CD4-positive, alpha-beta T cell (primary cell): Measurements from ENCODE around the gene VASN. TPM values are rescaled to one million over a fixed set of nuclear protein-coding genes. Genes with fewer than 3 reads are reported as not detected.

Source experiments
- ATAC-seq: fragments of 200-7000 bp; cut with Tn5 transposase; one replicate; pipeline ENCODE4 v1.10.0; 2022; ENCODE audit warnings: mild to moderate bottlenecking; ENCODE audit not compliant: poor library complexity
- CTCF ChIA-PET: fragments of 350-600 bp; sonication (Branson Sonifier 250); formaldehyde crosslinking; loops from one replicate; lab custom pipeline; 2021; ENCODE audit warnings: antibody characterized with exemption, inconsistent platforms; lab: Charles Lee
- POLR2A ChIA-PET: fragments of 350-600 bp; sonication (Branson Sonifier 250); formaldehyde crosslinking; loops from one replicate; lab custom pipeline; 2021; ENCODE audit warnings: antibody characterized with exemption, inconsistent platforms; lab: Charles Lee
- DNase-seq, 14 experiments: peaks; one replicate each; pipeline ENCODE4 v3.0.0-alpha.2; 2013 to 2020; ENCODE audit warnings: mixed read lengths in 2 of 14
- H3K27ac ChIP-seq, 2 donors: one replicate each; pipeline versions ENCODE4 v1.5.1 to v1.7.0; 2013; ENCODE audit warnings: low read length in 2 of 2, low read depth in 1 of 2, mild to moderate bottlenecking in 1 of 2
- H3K27me3 ChIP-seq, 2 experiments: 1 replicate in 1 of 2; 2 replicates in 1 of 2; pipeline versions ENCODE4 v1.6.1 to v1.7.0; 2013; ENCODE audit warnings: low read length in 2 of 2, control low read depth in 1 of 2, mild to moderate bottlenecking in 1 of 2, moderate library complexity in 1 of 2; ENCODE audit not compliant: insufficient read depth in 2 of 2, control insufficient read depth in 1 of 2
- H3K36me3 ChIP-seq: one replicate; pipeline ENCODE4 v1.6.1; 2013; ENCODE audit warnings: low read length, control low read depth; ENCODE audit not compliant: insufficient read depth
- H3K4me1 ChIP-seq: one replicate; pipeline ENCODE4 v1.6.1; 2013; ENCODE audit warnings: low read length, control low read depth; ENCODE audit not compliant: insufficient read depth
- H3K4me3 ChIP-seq: one replicate; pipeline ENCODE4 v1.5.1; 2013; ENCODE audit warnings: mild to moderate bottlenecking, low read length, moderate library complexity
- H3K9me3 ChIP-seq, 2 experiments: 1 replicate in 1 of 2; 2 replicates in 1 of 2; pipeline versions ENCODE4 v1.6.1 to v1.7.0; 2013; ENCODE audit warnings: low read length in 2 of 2, mild to moderate bottlenecking in 2 of 2, control low read depth in 1 of 2, moderate library complexity in 1 of 2; ENCODE audit not compliant: control insufficient read depth in 1 of 2, insufficient read depth in 1 of 2
- H3K27ac Mint-ChIP-seq: one replicate; pipeline ENCODE4 v1.8.0; 2020; ENCODE audit warnings: mixed read lengths
- H3K27me3 Mint-ChIP-seq: one replicate; pipeline ENCODE4 v1.8.0; 2021; ENCODE audit warnings: mixed read lengths
- H3K36me3 Mint-ChIP-seq: one replicate; pipeline ENCODE4 v1.8.0; 2021; ENCODE audit warnings: low read depth, mixed read lengths
- H3K4me1 Mint-ChIP-seq: one replicate; pipeline ENCODE4 v1.8.0; 2021; ENCODE audit warnings: low read depth, mixed read lengths
- H3K4me3 Mint-ChIP-seq: one replicate; pipeline ENCODE4 v1.8.0; 2020; ENCODE audit warnings: mild to moderate bottlenecking, mixed read lengths
- H3K9me3 Mint-ChIP-seq: one replicate; pipeline ENCODE4 v1.8.0; 2020; ENCODE audit warnings: mixed read lengths
- intact Hi-C, 2 experiments: fragments of 100-400 bp; cut with DNase I in 1 of 2; cut with micrococcal nuclease in 1 of 2; formaldehyde crosslinking; loops; one replicate each; pipeline versions ENCODE4 v1.15.1 to v1.9.0; 2023 to 2025; cut with DNase I, micrococcal nuclease
- total RNA-seq, 174 experiments: library from RNA in 2 of 174; stranded (reverse) in 2 of 174; gene quantifications; one replicate each; pipeline ENCODE4 v1.2.3 and lab custom pipeline; 2021 to 2026
- TF ChIP-seq, protein P1 (sequence below): fragments of 200-600 bp; IDR thresholded peaks from one replicate; pipeline ENCODE4 v1.8.0; 2022; ENCODE audit warnings: antibody characterized with exemption, mild to moderate bottlenecking

The VASN gene
- total RNA-seq, 2 experiments from 2014 or later: 0.70 to 0.77 TPM

DNA sequence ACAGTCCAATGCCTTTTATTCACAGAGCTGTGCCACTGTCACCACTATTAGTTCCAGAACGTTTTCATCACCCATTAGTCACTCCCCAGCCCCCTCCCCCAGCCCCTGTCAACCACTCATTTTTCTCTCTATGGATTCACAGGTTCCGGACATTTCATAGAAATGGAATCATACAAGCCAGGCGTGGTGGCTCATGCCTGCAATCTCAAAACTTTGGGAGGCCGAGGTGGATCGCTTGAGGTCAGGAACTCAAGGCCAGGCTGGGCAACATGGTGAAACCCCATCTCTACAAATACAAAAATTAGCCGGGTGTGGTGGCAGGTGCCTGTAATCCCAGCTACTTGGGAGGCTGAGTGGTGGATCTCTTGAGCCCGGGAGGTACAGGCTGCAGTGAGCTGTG is 19.8 kb upstream of the VASN start:
- Histone ChIP-seq H3K27ac (no peak overlapping the region), H3K9me3 (no peaks in the 10 kb centered on the region), H3K36me3 (peaks cover 23% of the 10 kb centered on the region), H3K27me3 (no peaks in the 10 kb centered on the region), H3K4me3 (no peak overlapping the region), H3K4me1 (peaks cover 38% of the 10 kb centered on the region)
- ATAC-seq: no peak
- intact Hi-C loops: loop anchor here in 1 of 2 experiments (1.0 to 10.0 kb wide), 5 partner anchors 19 to 263 kb away; partner anchors contain the start of genes CORO7, TFAP4, UBALD1 and VASN
- ChIA-PET CTCF (interaction anchor here (2.0 kb wide), 1 partner anchor 51 kb away, joined by 10 read pairs; no protein-coding TSS in a partner anchor), POLR2A (interaction anchor here (0.6 to 2.1 kb wide), 3 partner anchors 46 to 233 kb away, joined by 3 to 9 read pairs (median 3); no protein-coding TSS in a partner anchor)
- H3K36me3 Mint-ChIP-seq: peaks cover 30% of the 10 kb centered on the region
- no peak for DNase-seq
- H3K27ac Mint-ChIP-seq: peak overlapping the region; percentile 94
- H3K9me3 Mint-ChIP-seq: no peaks in the 10 kb centered on the region
- H3K4me3 Mint-ChIP-seq: peak overlapping the region; percentile 98
- TF ChIP-seq, protein P1, sequence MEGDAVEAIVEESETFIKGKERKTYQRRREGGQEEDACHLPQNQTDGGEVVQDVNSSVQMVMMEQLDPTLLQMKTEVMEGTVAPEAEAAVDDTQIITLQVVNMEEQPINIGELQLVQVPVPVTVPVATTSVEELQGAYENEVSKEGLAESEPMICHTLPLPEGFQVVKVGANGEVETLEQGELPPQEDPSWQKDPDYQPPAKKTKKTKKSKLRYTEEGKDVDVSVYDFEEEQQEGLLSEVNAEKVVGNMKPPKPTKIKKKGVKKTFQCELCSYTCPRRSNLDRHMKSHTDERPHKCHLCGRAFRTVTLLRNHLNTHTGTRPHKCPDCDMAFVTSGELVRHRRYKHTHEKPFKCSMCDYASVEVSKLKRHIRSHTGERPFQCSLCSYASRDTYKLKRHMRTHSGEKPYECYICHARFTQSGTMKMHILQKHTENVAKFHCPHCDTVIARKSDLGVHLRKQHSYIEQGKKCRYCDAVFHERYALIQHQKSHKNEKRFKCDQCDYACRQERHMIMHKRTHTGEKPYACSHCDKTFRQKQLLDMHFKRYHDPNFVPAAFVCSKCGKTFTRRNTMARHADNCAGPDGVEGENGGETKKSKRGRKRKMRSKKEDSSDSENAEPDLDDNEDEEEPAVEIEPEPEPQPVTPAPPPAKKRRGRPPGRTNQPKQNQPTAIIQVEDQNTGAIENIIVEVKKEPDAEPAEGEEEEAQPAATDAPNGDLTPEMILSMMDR: no peak
- H3K4me1 Mint-ChIP-seq: peaks cover 23% of the 10 kb centered on the region
- H3K27me3 Mint-ChIP-seq: no peaks in the 10 kb centered on the region

DNA sequence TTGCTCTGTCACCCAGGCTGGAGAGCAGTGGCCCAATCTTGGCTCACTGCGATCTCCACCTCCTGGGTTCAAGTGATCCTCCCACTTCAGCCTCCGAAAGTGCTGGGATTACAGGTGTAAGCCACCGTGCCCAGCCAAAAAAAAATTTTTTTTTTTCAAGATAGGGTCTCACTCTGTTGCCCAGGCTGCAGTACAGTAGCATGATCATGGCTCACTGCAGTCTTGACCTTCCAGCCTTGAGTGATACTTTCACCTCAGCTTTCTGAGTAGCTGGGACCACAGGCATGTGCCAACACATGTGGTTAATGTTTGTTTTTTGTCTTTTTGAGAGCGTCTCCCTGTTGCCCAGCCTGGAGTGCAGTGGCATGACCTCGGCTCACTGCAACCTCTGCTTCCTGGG is 18.8 kb upstream of the VASN start:
- CTCF ChIA-PET: interaction anchor here (1.2 kb wide), 1 partner anchor 99 kb away, joined by 4 read pairs; no protein-coding TSS in a partner anchor
- intact Hi-C loops: loop anchor here in 1 of 2 experiments (2.0 to 10.0 kb wide), 4 partner anchors 18 to 262 kb away; partner anchors contain the start of genes CORO7, TFAP4, UBALD1 and VASN
- Histone ChIP-seq H3K27ac (no peak overlapping the region), H3K9me3 (no peaks in the 10 kb centered on the region), H3K36me3 (peaks cover 31% of the 10 kb centered on the region), H3K4me3 (no peak overlapping the region), H3K4me1 (peaks cover 28% of the 10 kb centered on the region), H3K27me3 (no peaks in the 10 kb centered on the region)
- Mint-ChIP-seq H3K36me3 (peaks cover 40% of the 10 kb centered on the region), H3K27me3 (no peaks in the 10 kb centered on the region), H3K27ac (peak overlapping the region; percentile 64), H3K9me3 (no peaks in the 10 kb centered on the region), H3K4me3 (no peak overlapping the region), H3K4me1 (peaks cover 23% of the 10 kb centered on the region)
- DNase-seq: no peak
- POLR2A ChIA-PET: no interaction called here
- TF ChIP-seq, protein P1: no peak
- no peak for ATAC-seq

DNA sequence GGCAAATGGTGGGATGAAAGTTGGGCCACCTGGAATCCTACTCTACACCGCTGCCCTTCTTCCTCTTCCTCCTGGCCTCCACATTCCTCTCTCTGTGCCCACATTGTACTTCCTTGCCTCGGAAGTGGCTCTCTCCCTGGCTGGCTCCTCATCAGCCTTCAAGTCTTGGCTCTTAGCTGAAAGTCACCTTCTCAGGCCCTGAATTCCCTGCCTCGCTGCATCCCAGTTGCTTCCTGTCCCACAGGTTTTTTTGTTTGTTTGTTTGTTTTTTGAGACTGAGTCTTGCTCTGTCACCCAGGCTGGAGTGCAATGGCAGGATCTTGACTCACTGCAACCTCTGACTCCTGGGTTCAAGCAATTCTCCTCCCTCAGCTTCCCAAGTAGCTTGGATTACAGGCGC is 18.0 kb upstream of the VASN start:
- Histone ChIP-seq H3K27ac (no peak overlapping the region), H3K27me3 (no peaks in the 10 kb centered on the region), H3K4me3 (no peak overlapping the region), H3K9me3 (no peaks in the 10 kb centered on the region), H3K4me1 (peaks cover 23% of the 10 kb centered on the region), H3K36me3 (peaks cover 34% of the 10 kb centered on the region)
- peaks cover 15% of the 10 kb centered on the region for H3K4me1 Mint-ChIP-seq
- ChIA-PET POLR2A (no interaction called here), CTCF (interaction anchor here (1.5 kb wide), 1 partner anchor 44 kb away, joined by 3 read pairs; no protein-coding TSS in a partner anchor)
- peak overlapping the region; percentile 64 for H3K27ac Mint-ChIP-seq
- H3K4me3 Mint-ChIP-seq: peak overlapping the region; percentile 52
- TF ChIP-seq, protein P1: no peak
- H3K36me3 Mint-ChIP-seq: peaks cover 43% of the 10 kb centered on the region
- intact Hi-C loops: loop anchor here in 1 of 2 experiments (2.0 to 10.0 kb wide), 4 partner anchors 17 to 261 kb away; partner anchors contain the start of genes CORO7, TFAP4, UBALD1 and VASN
- DNase-seq: no peak
- no peaks in the 10 kb centered on the region for H3K27me3 Mint-ChIP-seq
- ATAC-seq: no peak
- H3K9me3 Mint-ChIP-seq: no peaks in the 10 kb centered on the region
